Muscle of leg (tissue), 11 donors: ENCODE data around the gene EXPH5. TPM values are rescaled to one million over a fixed set of nuclear protein-coding genes. Genes with fewer than 3 reads are reported as not detected.

ENCODE experiments used
- DNase-seq: peaks from one replicate; pipeline ENCODE4 v3.0.0; 2013
- H3K27ac ChIP-seq: one replicate; pipeline ENCODE4 v1.5.1; 2013; ENCODE audit warnings: mild to moderate bottlenecking, low read length, control low read depth
- H3K27me3 ChIP-seq: one replicate; pipeline ENCODE4 v1.6.1; 2013; ENCODE audit warnings: low read length; ENCODE audit not compliant: control insufficient read depth, insufficient read depth
- H3K36me3 ChIP-seq: one replicate; pipeline ENCODE4 v1.6.1; 2013; ENCODE audit warnings: low read length; ENCODE audit not compliant: control insufficient read depth, insufficient read depth
- H3K4me1 ChIP-seq: one replicate; pipeline ENCODE4 v1.6.1; 2013; ENCODE audit warnings: low read length; ENCODE audit not compliant: control insufficient read depth, insufficient read depth
- H3K4me3 ChIP-seq: one replicate; pipeline ENCODE4 v1.5.1; 2013; ENCODE audit warnings: low read length, control low read depth
- H3K9me3 ChIP-seq: replicated peaks from 2 replicates; pipeline ENCODE4 v1.6.1; 2013; ENCODE audit warnings: low read depth, low read length; ENCODE audit not compliant: control insufficient read depth
- WGBS: methylation state at CpG from one replicate; pipeline ENCODE4 v1.1.5; 2013; ENCODE audit warnings: missing lambda C conversion rate; ENCODE audit not compliant: insufficient coverage; 5-methylcytosine and 5-hydroxymethylcytosine counted together
- polyA plus RNA-seq, 8 donors: library from polyadenylated mRNA; unstranded; fragments of 120-200 nt; gene quantifications; one replicate each; pipeline versions ENCODE4 v1.2.1 to v1.2.3, GENCODE V29; 2013; ENCODE audit warnings: inconsistent platforms in 1 of 8, low replicate concordance in 1 of 8; ENCODE audit not compliant: insufficient read length in 8 of 8, insufficient read depth in 1 of 8
- total RNA-seq: library from RNA; stranded (reverse); fragments of 120-200 nt; gene quantifications from one replicate; pipeline ENCODE4 v1.2.4, GENCODE V29; 2013

The EXPH5 gene
- total and polyA plus RNA-seq, 9 donors: 0.15 to 1.4 (median 0.44) TPM

DNA sequence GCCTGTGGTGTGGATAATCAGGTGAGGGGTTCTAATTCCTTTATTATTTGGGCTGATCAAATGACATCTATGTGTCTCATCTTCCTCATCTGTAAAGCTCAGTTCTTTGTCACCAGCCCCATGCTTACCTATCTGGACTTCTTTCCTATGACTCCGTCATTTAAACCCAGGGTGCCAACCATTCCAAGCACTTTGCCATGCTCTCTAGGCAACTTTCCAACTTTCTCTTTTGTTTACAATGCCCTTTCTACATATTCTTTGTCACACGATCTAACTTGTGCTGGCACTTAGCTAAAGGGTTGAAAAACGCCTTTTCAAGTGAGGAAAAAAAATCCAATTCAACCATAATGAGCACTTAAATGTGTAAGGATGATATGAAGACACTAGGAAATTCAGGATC is 27.9 kb downstream of the EXPH5 start:
- no peak overlapping the region for H3K27ac ChIP-seq
- no peaks in the 10 kb centered on the region for H3K36me3 ChIP-seq
- no peak for DNase-seq
- no peak overlapping the region for H3K4me3 ChIP-seq
- H3K4me1 ChIP-seq: peaks cover 8% of the 10 kb centered on the region
- WGBS: 88% methylated on average over 1 of the region's 3 CpGs
- no peaks in the 10 kb centered on the region for H3K27me3 ChIP-seq
- no peaks in the 10 kb centered on the region for H3K9me3 ChIP-seq

DNA sequence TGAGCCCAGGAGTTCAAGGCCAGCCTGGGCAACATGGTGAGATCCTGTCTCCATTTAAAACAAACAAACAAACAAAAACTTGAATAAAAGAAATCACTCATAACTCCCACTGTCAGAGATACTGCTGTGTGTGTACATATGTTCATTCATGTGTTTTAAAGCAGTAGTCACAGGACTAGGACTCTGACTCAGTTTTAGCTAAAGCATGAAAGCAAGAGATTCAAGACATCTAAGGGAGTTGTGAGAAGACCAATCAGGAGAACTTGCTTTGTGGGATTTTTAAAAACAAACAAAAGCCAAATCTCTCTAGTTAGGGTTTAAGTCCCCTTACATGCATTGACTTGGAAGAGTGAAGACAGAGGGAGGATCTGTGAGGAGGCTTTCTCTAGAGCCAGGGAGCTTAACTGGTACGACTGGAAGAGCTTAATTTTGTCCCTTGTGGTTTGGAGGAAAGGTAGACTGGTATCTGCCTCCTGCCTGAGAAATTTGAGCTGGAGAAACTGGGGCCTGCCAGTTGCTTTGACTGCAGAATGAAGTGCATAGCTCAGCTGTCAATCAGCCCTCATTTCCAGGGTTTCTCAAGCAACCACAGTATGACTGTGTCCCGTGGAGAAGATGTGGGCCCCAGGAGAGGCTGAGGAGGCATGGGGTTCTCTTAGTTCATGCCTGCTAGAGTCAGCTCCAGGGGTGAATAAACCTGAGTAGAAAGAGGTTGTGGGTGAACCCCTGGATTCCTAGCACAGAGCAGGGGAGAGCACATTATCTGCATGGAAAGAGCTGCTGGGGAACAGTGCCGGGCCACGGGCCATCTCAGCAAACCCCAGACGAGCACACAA is 30.6 kb downstream of the EXPH5 start:
- no peak for DNase-seq
- H3K27me3 ChIP-seq: no peaks in the 10 kb centered on the region
- H3K36me3 ChIP-seq: no peaks in the 10 kb centered on the region
- no peaks in the 10 kb centered on the region for H3K9me3 ChIP-seq
- WGBS: 25% methylated on average over 1 of the region's 5 CpGs
- peaks cover 5% of the 10 kb centered on the region for H3K4me1 ChIP-seq
- H3K27ac ChIP-seq: no peak overlapping the region
- no peak overlapping the region for H3K4me3 ChIP-seq

- no peak for DNase-seq
- no peaks in the 10 kb centered on the region for H3K9me3 ChIP-seq
- H3K4me3 ChIP-seq: no peak overlapping the region
- no peak overlapping the region for H3K27ac ChIP-seq
- H3K27me3 ChIP-seq: no peaks in the 10 kb centered on the region
- no CpG with 5 or more reads among the region's 3 CpGs for WGBS
- no peaks in the 10 kb centered on the region for H3K36me3 ChIP-seq
- peaks cover 5% of the 10 kb centered on the region for H3K4me1 ChIP-seq
Observed at GRCh38 chr11:108561535-108561991, 32.0 kb downstream of the EXPH5 start.

DNA sequence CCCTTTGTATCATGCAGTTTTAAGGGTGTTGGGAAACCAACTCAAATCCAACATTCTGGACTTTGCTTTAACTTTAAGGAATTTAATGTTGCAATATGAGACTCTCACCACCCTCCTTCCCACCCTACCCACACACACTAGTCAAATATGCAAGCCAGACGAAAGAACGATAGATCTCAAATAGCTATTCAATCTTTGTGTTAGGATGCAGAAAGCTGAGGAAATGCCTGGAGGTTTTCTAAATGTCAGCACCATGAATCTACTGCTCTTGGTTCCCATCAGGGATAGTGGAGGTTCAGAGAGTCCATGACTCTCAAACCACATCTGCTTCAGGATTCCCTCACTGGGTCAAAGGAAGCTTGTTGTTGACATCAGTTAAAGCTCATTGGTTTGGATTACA is 33.7 kb downstream of the EXPH5 start:
- DNase-seq: no peak
- Histone ChIP-seq H3K27me3 (no peaks in the 10 kb centered on the region), H3K4me3 (no peak overlapping the region), H3K27ac (no peak overlapping the region), H3K36me3 (no peaks in the 10 kb centered on the region), H3K9me3 (no peaks in the 10 kb centered on the region), H3K4me1 (peaks cover 5% of the 10 kb centered on the region)
- WGBS: no CpG with 5 or more reads among the region's 2 CpGs

- DNase-seq: no peak
- no peaks in the 10 kb centered on the region for H3K27me3 ChIP-seq
- peaks cover 5% of the 10 kb centered on the region for H3K4me1 ChIP-seq
- no peaks in the 10 kb centered on the region for H3K36me3 ChIP-seq
- H3K4me3 ChIP-seq: no peak overlapping the region
- WGBS: 25% methylated on average over 1 of the region's 2 CpGs
- no peak overlapping the region for H3K27ac ChIP-seq
- no peaks in the 10 kb centered on the region for H3K9me3 ChIP-seq
Observed at GRCh38 chr11:108559340-108559739, 34.2 kb downstream of the EXPH5 start.

DNA sequence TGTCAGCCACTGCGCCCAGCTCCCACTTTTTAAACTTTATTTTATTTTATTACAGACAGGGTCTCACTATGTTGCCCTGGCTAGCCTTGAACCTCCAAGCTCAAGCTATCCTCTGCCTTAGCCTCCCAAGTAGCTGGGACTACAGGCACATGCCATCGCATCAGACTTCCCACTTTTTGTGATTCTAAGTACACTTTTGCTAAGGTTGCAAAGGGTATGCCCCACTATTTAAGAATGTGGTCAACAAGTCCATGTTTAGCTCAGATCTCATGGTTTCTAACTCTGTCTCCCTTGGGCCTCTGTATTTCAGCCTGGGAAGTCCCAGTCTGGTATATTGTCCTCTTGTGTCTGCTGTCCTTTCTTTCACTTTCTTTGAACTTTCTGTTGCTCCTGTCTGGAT is 35.3 kb downstream of the EXPH5 start:
- WGBS: 89% methylated on average over 2 of the region's 2 CpGs
- DNase-seq: no peak
- H3K27me3 ChIP-seq: no peaks in the 10 kb centered on the region
- H3K9me3 ChIP-seq: no peaks in the 10 kb centered on the region
- H3K4me3 ChIP-seq: no peak overlapping the region
- H3K36me3 ChIP-seq: no peaks in the 10 kb centered on the region
- H3K27ac ChIP-seq: no peak overlapping the region
- H3K4me1 ChIP-seq: peaks cover 3% of the 10 kb centered on the region

DNA sequence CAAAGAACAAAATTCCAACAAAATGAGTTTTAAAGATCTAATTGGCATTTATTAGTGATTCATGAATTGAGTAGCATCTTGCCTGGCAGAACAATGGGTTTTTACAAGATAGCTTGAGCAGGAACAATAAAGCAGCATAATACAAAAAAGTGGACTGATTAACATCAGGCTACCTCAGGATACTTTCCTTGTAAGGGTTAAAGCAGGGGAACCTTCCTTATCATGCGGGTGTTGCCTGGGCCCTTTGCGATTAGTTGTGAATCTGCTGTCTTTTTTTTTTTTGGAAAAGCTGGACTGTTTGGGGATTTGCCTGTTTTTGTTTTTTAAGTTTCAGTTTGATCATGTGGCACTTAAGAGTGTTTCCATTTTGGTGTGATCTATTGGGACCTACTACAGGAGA is 37.5 kb downstream of the EXPH5 start:
- DNase-seq: no peak
- Histone ChIP-seq H3K4me1 (no peaks in the 10 kb centered on the region), H3K27ac (no peak overlapping the region), H3K36me3 (no peaks in the 10 kb centered on the region), H3K9me3 (no peaks in the 10 kb centered on the region), H3K27me3 (no peaks in the 10 kb centered on the region), H3K4me3 (no peak overlapping the region)
- no CpG with 5 or more reads among the region's 2 CpGs for WGBS

GRCh38 chr11:108551651-108552462 is 41.7 kb downstream of the EXPH5 start:
- DNase-seq: peak; percentile 44
- Histone ChIP-seq H3K27ac (no peak overlapping the region), H3K9me3 (no peaks in the 10 kb centered on the region), H3K4me3 (no peak overlapping the region), H3K4me1 (no peaks in the 10 kb centered on the region), H3K36me3 (no peaks in the 10 kb centered on the region), H3K27me3 (no peaks in the 10 kb centered on the region)
- 0% methylated on average over 2 of the region's 10 CpGs for WGBS

GRCh38 chr11:108549319-108549885 is 44.2 kb downstream of the EXPH5 start:
- DNase-seq: no peak
- Histone ChIP-seq H3K27me3 (no peaks in the 10 kb centered on the region), H3K36me3 (no peaks in the 10 kb centered on the region), H3K4me1 (no peaks in the 10 kb centered on the region), H3K4me3 (no peak overlapping the region), H3K27ac (no peak overlapping the region), H3K9me3 (no peaks in the 10 kb centered on the region)
- 92% methylated on average over 1 of the region's 3 CpGs for WGBS

- Histone ChIP-seq H3K27me3 (no peaks in the 10 kb centered on the region), H3K4me3 (no peak overlapping the region), H3K9me3 (no peaks in the 10 kb centered on the region), H3K4me1 (no peaks in the 10 kb centered on the region), H3K36me3 (no peaks in the 10 kb centered on the region), H3K27ac (no peak overlapping the region)
- DNase-seq: no peak
- whole genome bisulfite sequencing: 71% methylated on average over 5 of the region's 5 CpGs
Observed at GRCh38 chr11:108545909-108546501, 47.6 kb downstream of the EXPH5 start.
